ENCODE data around the gene ZSWIM9.

Gene ZSWIM9

DNA sequence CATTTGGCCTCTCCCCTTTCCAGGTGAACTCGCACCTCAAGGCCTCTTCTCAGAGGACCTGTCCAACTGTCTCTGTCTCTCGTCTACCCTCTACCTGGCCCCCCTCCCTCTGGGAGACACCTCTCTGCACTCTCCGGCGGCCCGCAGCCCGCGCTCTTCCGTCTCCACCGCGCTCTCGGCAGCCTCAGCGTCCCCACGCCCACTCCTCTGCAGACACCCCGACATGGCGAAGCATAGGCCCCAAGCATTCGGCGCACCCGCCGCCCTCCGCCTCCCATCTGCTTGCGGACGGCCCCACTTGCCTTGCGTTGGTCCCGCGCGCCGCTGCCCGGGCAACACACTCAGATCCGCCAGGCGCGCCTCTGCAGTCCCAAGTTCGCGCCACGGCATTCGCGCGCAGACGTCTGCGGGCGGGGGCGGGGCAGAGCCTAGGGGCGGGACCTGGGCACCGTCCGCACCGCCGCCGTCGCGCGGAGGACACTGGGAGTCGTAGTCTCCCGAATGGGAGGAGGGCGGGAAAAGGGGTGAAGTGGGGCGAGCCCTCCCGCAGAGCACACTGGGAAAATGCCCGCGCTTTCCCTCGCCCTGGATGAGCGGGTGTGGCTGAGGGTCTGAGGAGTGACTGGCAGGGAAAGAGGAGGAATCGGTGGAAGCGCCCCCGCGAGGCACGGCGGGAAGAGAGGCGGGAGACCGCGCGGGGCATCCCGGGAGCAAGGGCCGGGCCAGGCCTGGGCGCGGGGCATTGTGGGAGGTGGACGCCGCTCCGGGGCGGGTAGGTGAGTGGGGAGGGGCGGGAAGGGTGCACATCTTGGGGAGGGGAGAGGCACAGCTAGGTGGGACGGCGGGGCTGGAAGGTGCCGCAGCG lies at the start of gene ZSWIM9, which contains the start of gene LIG1:
Gene ZSWIM9, plus strand, starts transcription at position 742 of the 865 bp plus-strand sequence. CDS start 1,123 bp downstream, outside the sequence.
Gene LIG1, minus strand, starts transcription at position 406 of the 865 bp plus-strand sequence. CDS start 4,778 bp downstream, outside the sequence.
- peak; percentile 98 for DNase-seq

- DNase-seq = no peak
These were observed 49.4 kb upstream of the ZSWIM9 start for GRCh38 chr19:48121066-48121465.

GRCh38 chr19:48121909-48122371 lies 48.5 kb upstream of the ZSWIM9 start:
- DNase-seq = peak; percentile 49

DNA sequence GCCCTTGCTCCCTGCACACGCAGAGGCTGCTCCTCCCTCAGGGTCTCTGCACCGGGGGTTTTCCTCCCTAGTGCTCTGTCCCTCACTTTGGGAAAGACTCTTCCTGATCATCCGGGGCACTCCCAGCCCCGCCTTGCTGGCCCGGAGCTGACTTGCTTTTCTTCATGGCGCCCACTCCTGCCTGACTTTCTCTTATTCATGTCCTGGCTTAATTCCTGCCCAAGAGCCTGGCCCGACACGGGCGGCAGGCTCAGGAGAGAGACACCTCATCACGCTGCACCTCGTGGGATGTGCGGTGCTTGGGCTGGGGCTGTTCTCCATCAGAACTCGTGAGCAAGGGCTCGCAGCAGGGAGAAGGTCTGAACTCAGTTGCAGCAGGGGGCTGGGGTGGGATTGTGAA lies 48.1 kb upstream of the ZSWIM9 start:
- no peak for DNase-seq

GRCh38 chr19:48123907-48124651 lies 46.4 kb upstream of the ZSWIM9 start:
- no peak for DNase-seq

DNA sequence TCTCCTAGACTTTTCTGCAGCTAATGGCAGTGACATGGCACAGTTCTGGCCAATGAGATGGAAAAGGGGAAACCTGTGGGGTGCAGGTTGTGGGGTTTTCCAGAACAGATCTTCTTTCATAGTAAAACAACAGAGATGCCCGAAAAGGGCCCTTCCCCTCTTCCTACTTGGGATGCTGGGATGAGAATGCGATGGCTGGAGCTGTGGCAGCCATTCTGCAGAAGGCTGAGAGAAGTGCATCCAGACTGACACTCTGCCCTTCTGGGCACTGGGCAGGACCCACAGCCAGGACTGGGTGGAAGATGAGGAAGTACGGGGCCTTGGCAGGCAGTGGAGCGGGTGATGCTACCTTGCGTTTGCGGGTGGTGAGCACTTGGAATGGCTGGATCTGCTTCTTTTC lies 42.9 kb upstream of the ZSWIM9 start:
- DNase-seq = no peak

DNA sequence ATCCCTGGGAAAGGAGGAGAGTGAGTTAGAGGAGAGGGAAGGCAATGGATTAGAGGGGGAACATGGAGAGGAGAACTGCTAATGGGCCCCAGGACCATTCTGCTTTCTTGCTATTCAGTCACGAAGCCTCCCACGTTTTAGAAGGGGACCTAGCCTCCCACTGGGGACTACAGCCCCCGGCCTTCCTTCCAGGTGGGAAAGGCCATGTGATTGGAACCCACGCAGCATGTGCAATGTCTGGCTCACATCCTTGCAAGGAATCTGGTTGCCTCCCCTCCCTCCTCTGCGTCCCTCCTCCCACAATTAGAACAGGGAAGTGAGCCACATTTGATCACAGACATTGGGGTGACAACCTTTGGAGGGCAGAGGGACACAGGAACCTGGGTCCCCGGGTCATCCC lies 37.4 kb upstream of the ZSWIM9 start:
- no peak for DNase-seq

- peak; percentile 59 for DNase-seq
These were observed 35.1 kb upstream of the ZSWIM9 start for GRCh38 chr19:48135411-48135810.

- no peak for DNase-seq
These were observed 33.9 kb upstream of the ZSWIM9 start for GRCh38 chr19:48136547-48136946.

DNA sequence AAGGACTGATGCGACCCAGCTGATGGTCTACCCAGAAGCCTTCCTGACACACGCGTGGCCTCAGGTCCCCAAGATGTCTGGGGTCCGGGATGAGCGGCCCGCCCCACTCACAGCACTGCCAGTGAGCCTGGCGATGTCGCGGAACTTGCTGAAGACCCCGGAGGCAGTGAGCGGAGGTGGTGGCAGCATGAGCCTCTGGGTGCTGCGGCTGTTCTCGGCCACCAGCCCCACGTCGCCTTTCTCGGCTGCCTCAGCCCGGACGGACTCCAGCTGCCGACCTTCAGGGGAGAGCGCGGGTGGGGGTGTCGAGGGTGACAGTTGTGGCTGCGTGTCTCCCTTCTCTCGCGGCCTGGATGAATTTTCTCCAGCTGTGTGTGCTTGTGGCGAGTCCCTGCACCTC lies 33.1 kb upstream of the ZSWIM9 start:
- DNase-seq = no peak

DNA sequence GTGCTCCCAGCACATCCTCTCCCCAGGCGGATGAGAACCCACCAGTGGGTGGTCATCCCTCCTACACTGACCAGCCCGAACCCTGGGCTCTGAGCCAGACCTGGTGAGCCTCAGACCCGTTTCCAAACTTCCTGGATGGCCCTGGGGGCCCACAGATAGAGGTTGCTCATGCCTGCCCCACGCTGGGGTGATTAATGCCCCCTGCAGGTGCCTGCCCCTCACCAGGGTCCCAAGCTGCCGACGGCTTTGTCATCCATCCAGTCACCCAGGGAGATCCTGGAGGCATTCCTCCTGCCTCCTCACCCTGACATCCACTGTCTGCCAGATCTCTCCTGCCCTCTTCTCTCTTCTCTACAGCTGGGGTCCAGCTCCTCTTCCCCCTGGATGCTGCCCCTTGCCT lies 31.4 kb upstream of the ZSWIM9 start:
- DNase-seq = no peak

DNA sequence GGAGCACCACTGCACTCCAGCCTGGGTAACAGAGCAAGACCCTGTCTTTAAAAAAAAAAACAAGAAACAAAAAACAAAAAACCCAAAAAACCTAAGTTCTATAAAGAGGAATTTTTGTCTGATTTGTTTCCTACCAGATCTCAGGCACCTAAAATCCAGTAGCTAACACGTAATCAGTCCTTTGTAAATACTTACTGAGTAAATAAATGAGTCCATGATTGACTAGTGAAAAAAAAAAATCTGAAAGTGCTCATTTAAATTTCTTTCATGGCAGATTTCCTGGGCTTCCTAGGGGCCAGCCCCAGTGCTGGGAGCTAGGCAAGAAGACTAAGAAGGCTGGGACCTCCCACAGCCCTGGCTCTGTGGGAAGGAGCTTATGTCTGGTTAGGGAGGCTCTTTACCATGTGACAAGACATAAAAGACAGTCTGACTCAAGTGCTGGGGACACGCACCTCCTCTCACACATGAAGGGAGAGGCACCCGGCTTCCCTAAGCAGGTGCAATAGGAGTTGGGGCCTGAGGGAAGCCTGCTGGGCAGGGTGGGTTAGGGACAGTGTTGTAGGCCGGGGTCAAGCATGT lies 22.8 kb upstream of the ZSWIM9 start:
- DNase-seq = no peak

DNA sequence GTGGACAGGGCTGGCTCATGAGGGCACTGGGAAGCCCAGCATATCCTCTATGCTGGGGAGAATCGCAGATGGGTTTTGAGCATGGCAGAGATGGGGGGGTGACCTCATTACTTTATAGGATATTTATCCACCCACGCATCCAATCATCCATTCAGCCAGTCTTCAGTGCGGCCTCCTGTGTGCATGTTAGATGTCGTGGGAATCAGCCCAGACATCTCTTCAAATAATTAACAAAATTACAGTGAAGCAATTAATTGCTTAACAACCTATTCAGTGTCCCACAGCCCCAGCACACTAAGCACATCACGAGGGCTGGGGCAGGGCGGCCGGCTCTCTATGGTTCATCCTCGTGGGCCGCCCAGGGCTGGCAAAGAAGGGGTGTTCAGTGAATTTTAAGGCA lies 21.9 kb upstream of the ZSWIM9 start:
- DNase-seq = no peak

DNA sequence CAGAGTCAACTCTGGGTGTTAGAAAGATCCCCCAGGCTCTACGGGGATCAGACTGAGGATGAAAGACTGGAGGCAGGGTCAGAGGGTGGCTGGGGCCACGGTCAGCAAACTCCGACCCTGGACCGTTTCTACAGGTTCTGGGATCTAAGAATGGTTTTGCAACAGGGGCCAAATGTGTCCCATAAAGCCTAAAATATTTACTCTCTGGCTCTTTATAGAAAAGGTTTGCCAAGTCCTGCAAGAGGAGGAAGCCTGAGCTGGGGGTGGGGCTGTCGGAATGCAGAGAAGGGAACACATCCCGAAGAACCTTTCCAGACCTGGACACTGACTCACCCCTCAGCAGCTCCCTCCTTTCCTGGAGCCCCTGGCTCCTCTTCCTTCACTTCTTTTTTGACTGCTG lies 21.1 kb upstream of the ZSWIM9 start:
- DNase-seq = no peak

GRCh38 chr19:48152551-48152950 lies 17.9 kb upstream of the ZSWIM9 start:
- peak; percentile 77 for DNase-seq

GRCh38 chr19:48154003-48154402 lies 16.5 kb upstream of the ZSWIM9 start:
- DNase-seq = no peak

GRCh38 chr19:48158210-48158790 lies 12.2 kb upstream of the ZSWIM9 start:
- DNase-seq = no peak

GRCh38 chr19:48168689-48169088 lies 1.8 kb upstream of the ZSWIM9 start:
- no peak for DNase-seq

DNA sequence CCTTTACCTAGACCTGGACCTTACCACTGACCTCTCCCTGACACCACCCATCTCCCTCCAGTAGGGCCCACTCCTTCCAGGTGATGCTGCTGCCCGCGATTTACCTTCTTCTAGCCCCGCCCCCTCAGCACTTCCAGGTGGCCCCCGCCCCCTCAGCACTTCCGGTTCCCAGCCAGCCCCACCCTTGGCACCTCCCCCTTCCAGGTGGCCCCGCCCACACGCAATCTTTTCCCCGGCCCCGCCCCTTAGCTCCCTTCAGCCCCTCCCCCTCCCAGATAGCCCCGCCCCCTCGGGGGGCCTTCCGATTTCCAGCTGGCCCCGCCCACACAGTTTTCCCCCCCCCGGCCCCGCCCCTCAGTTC lies 922 bp upstream of the ZSWIM9 start:
- peak; percentile 85 for DNase-seq

DNA sequence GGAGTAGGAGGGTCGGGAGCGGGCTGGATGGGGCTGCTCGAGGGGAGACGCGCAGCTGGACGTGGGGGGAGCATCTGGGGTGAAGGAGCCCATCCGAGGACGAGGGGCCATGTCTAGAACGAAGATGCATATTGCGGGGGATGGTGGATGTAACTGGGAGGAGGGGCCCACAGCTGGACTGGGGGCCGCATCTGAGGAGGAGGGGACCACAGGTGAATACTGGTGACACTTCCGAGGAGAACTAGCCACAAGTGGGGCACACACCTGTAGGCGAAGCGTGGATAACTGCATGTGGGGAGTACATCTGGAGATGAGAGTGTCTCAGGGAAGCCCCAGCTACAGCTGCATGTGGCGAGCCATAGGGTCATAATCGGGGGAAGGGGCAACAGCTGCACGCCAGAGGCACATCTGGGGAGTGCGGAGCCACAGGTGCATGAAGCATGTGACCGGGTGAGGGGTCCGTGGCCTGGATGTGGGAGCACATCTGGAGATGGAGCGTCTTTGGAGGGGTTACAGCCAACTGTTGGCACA lies 402 bp downstream of the ZSWIM9 start:
- DNase-seq = peak; percentile 19

DNA sequence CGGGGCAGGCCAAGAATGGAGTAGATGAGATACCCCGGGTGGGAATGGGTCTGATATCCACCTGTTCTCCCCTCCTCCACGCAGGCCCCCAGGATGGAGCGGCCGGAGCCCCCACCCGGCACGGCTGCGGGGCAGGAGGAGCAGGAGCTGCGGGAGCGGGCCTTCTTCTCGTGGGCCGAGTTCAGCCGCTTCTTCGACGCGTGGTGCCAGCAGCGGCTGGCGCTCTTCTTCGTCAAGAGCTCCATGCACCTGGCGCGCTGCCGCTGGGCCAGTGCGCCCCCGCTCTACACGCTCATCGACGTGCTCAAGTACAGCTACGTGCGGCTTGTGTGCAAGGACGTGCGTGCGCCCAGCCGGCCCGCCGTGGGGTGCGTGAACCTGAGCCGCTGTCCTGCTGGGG lies 1.2 kb downstream of the ZSWIM9 start:
- DNase-seq = no peak

DNA sequence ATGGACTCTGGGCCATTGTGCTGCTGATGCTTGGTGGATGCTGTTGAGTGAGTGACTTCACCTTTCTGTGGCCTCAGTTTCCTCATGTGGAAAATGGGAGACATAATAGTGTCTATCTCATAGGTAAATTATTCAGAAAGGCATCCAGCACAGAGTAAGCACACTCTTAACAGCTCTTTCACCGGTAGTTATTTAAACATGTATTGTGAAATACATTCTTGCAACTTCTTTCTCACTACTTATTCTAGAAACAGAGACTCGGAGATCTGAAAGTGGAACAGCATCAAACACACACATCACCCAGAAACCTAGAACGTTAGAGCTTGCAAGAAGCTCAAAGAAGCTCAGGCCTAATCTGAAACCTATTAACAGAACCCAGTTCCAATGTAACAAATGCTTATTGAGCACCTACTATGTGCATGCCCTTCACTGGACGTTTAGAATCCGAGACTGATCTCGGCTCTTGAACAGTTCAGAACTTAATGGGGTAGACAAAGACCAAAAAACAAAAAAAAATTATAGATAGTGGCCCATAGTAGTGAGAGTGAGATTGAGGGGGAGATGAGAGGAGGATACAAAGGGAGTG lies 4.1 kb downstream of the ZSWIM9 start:
- no peak for DNase-seq

DNA sequence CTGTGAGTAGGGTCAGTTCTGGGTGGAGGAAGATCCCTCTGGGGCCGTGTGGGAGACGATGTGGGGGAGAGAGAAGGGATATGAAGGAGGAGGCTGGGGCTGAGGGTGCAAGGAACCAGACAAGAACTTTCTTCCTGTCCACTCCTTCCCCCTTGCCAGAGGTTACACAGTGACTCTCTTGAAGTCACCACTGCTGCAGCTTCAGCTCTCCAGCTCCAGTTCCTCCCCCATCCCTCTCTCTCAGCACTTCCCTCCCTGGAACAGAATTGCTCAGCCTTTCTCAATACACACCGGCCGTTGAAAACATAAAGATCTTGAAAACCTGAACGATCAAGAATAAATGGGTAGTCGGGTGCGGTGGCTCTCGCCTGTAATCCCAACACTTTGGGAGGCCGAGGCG lies 5.1 kb downstream of the ZSWIM9 start:
- no peak for DNase-seq
